GM21515 (cell line): ENCODE data around the gene ZNF532.

Source experiments
- ATAC-seq: cut with Tn5 transposase; IDR thresholded peaks from one replicate; pipeline ENCODE4 v1.9.1; 2021; ENCODE audit not compliant: unreplicated experiment

The ZNF532 gene

GRCh38 chr18:58970943-58971790 is 106.5 kb downstream of the ZNF532 start:
- ATAC-seq: peak; percentile 71

- no peak for ATAC-seq
Measured at GRCh38 chr18:58975296-58975695, 110.6 kb downstream of the ZNF532 start.

GRCh38 chr18:58975781-58976180 is 111.1 kb downstream of the ZNF532 start:
- ATAC-seq: no peak

GRCh38 chr18:58977223-58977622 is 112.5 kb downstream of the ZNF532 start:
- ATAC-seq: no peak

- no peak for ATAC-seq
Measured at GRCh38 chr18:58977801-58978200, 113.1 kb downstream of the ZNF532 start.

- no peak for ATAC-seq
Measured at GRCh38 chr18:58978916-58979315, 114.2 kb downstream of the ZNF532 start.

- ATAC-seq: no peak
Measured at GRCh38 chr18:58979615-58980014, 114.9 kb downstream of the ZNF532 start.

GRCh38 chr18:58980991-58981390 is 116.3 kb downstream of the ZNF532 start:
- peak; percentile 49 for ATAC-seq

GRCh38 chr18:58983260-58984155 is 118.8 kb downstream of the ZNF532 start:
- no peak for ATAC-seq

- ATAC-seq: no peak
Measured at GRCh38 chr18:58988600-58988999, 123.9 kb downstream of the ZNF532 start.

GRCh38 chr18:58989184-58989759 is 124.6 kb downstream of the ZNF532 start:
- ATAC-seq: no peak

- no peak for ATAC-seq
Measured at GRCh38 chr18:58990720-58991119, 126.0 kb downstream of the ZNF532 start.

GRCh38 chr18:58991167-58991798 is 126.6 kb downstream of the ZNF532 start:
- ATAC-seq: no peak

GRCh38 chr18:58992301-58993231 is 127.9 kb downstream of the ZNF532 start:
- no peak for ATAC-seq

- ATAC-seq: no peak
Measured at GRCh38 chr18:58993260-58993659, 128.6 kb downstream of the ZNF532 start.

GRCh38 chr18:58995663-58996062 is 131.0 kb downstream of the ZNF532 start:
- ATAC-seq: no peak

- ATAC-seq: no peak
Measured at GRCh38 chr18:58996131-58996641, 131.5 kb downstream of the ZNF532 start.

GRCh38 chr18:58996696-58997095 is 132.0 kb downstream of the ZNF532 start:
- no peak for ATAC-seq

GRCh38 chr18:58997811-58998337 is 133.2 kb downstream of the ZNF532 start:
- no peak for ATAC-seq
